Measurements from ENCODE around the gene PHACTR1. TPM values are rescaled to one million over a fixed set of nuclear protein-coding genes. Genes with fewer than 3 reads are reported as not detected.

The PHACTR1 gene
- total and polyA plus RNA-seq, 8 donors = 0.46 to 17.4 (median 6.4) TPM; not detected in 1

- intact Hi-C loops (cut with DNase I; ENCODE audit: low total_unique reads) = no loop called here
- no peak for DNase-seq
- Histone ChIP-seq H3K27me3 (no peaks in the 10 kb centered on the region), H3K36me3 (no peaks in the 10 kb centered on the region), H3K4me3 (no peak overlapping the region), H3K9me3 (no peaks in the 10 kb centered on the region), H3K4me1 (no peaks in the 10 kb centered on the region), H3K27ac (no peak overlapping the region)
- 55 to 77% (median 67%) methylated on average over 6 of the region's 6 CpGs for WGBS, 5 donors
- TF ChIP-seq POLR2A (IDR thresholded peaks at IDR 0.05) (no peak), EP300 (IDR thresholded peaks at IDR 0.05) (no peak), POLR2AphosphoS5 (IDR thresholded peaks at IDR 0.05) (no peak), CTCF (IDR thresholded peaks at IDR 0.05) (no peak)
Measured at GRCh38 chr6:12733876-12734275, 17.3 kb downstream of the PHACTR1 start.

GRCh38 chr6:12735786-12736185, 19.2 kb downstream of the PHACTR1 start:
- TF ChIP-seq CTCF (IDR thresholded peaks at IDR 0.05) (no peak), POLR2AphosphoS5 (IDR thresholded peaks at IDR 0.05) (no peak), EP300 (IDR thresholded peaks at IDR 0.05) (no peak), POLR2A (IDR thresholded peaks at IDR 0.05) (no peak)
- Histone ChIP-seq H3K4me3 (no peak overlapping the region), H3K9me3 (no peaks in the 10 kb centered on the region), H3K4me1 (no peaks in the 10 kb centered on the region), H3K36me3 (no peaks in the 10 kb centered on the region), H3K27ac (no peak overlapping the region), H3K27me3 (no peaks in the 10 kb centered on the region)
- peak in 1 of 2 donors; percentile 18 for DNase-seq
- WGBS, 5 donors = 18 to 37% (median 20%) methylated on average over 1 of the region's 1 CpG
- intact Hi-C loops (cut with DNase I; ENCODE audit: low total_unique reads) = no loop called here

- DNase-seq = no peak
- no peak for TF ChIP-seq POLR2A (IDR thresholded peaks at IDR 0.05)
- no peak for TF ChIP-seq EP300 (IDR thresholded peaks at IDR 0.05)
- intact Hi-C loops (cut with DNase I; ENCODE audit: low total_unique reads) = no loop called here
- H3K4me1 ChIP-seq = peaks cover 0 to 15% (median 10%) of the 10 kb centered on the region in 4 donors
- no peak overlapping the region for H3K27ac ChIP-seq
- H3K9me3 ChIP-seq = peaks cover 0 to 36% (median 0%) of the 10 kb centered on the region in 4 donors
- H3K27me3 ChIP-seq = peaks cover 11 to 71% (median 33%) of the 10 kb centered on the region in 3 donors
- no peaks in the 10 kb centered on the region for H3K36me3 ChIP-seq
- no peak overlapping the region for H3K4me3 ChIP-seq
- WGBS, 5 donors = 4 to 14% (median 8%) methylated on average over 2 of the region's 2 CpGs
Measured at GRCh38 chr6:12748411-12748810, 31.8 kb downstream of the PHACTR1 start.

- peak in 1 of 2 donors; percentile 23 for DNase-seq
- no peak overlapping the region for H3K27ac ChIP-seq
- H3K27me3 ChIP-seq = peaks cover 11 to 73% (median 33%) of the 10 kb centered on the region in 3 donors
- no peak for TF ChIP-seq POLR2AphosphoS5 (IDR thresholded peaks at IDR 0.05)
- no peak for TF ChIP-seq CTCF (IDR thresholded peaks at IDR 0.05)
- TF ChIP-seq EP300 (IDR thresholded peaks at IDR 0.05) = no peak
- TF ChIP-seq POLR2A (IDR thresholded peaks at IDR 0.05) = no peak
- H3K4me1 ChIP-seq = peaks cover 0 to 15% (median 10%) of the 10 kb centered on the region in 4 donors
- intact Hi-C loops (cut with DNase I; ENCODE audit: low total_unique reads) = no loop called here
- peak overlapping the region in 2 of 4 donors; percentile 17 to 29 for H3K4me3 ChIP-seq
- H3K9me3 ChIP-seq = peaks cover 0 to 35% (median 0%) of the 10 kb centered on the region in 4 donors
- no peaks in the 10 kb centered on the region for H3K36me3 ChIP-seq
- 1 to 7% (median 4%) methylated on average over 16 to 23 of the region's 23 CpGs for whole genome bisulfite sequencing, 5 donors
Measured at GRCh38 chr6:12748815-12749521, 32.4 kb downstream of the PHACTR1 start.

Measured in stomach (tissue), 9 donors.